ENCODE measurements around the gene KCNC1.

- TF ChIP-seq CTCF (IDR thresholded peaks at IDR 0.05), result no peak
- no peak for TF ChIP-seq POLR2A (IDR thresholded peaks at IDR 0.05)
These were observed 37.8 kb upstream of the KCNC1 start for GRCh38 chr11:17696741-17697140.

Data from thyroid gland (tissue), 4 donors.